Stimulated activated CD4-positive, alpha-beta T cell treated with anti-CD3 and anti-CD28 coated beads, Interleukin-2, amount 100 ng/mL, for 48 hours (primary cell): ENCODE data around the gene SHISA2.
"Not testable (repeated sequence)": the region's sequence is repeated elsewhere in the genome, so short reads cannot be mapped to it uniquely, and the experiment has no call there.

Source experiments
- DNase-seq, 2 donors: peaks; one replicate each; pipeline ENCODE4 v3.0.0-alpha.2; 2020

Gene SHISA2

GRCh38 chr13:26051657-26052311, at the start of gene SHISA2:
Gene SHISA2 (minus strand): TSS chr13:26052016. CDS start chr13:26050975, 1,041 bp downstream.
- DNase-seq, result peak in 1 of 2 donors; percentile 49

GRCh38 chr13:26095846-26096610, 44.2 kb upstream of the SHISA2 start:
- no peak for DNase-seq

- no peak for DNase-seq
Measured at GRCh38 chr13:26095338-26095737, 43.5 kb upstream of the SHISA2 start.

GRCh38 chr13:26076821-26077220, 25.0 kb upstream of the SHISA2 start:
- not testable (repeated sequence) for DNase-seq

- no peak for DNase-seq
Measured at GRCh38 chr13:26075498-26075897, 23.7 kb upstream of the SHISA2 start.

GRCh38 chr13:26074706-26075105, 22.9 kb upstream of the SHISA2 start:
- DNase-seq, result no peak

GRCh38 chr13:26072335-26072734, 20.5 kb upstream of the SHISA2 start:
- DNase-seq, result not testable (repeated sequence)

- no peak for DNase-seq
Measured at GRCh38 chr13:26071691-26072090, 19.9 kb upstream of the SHISA2 start.

GRCh38 chr13:26069642-26070041, 17.8 kb upstream of the SHISA2 start:
- not testable (repeated sequence) for DNase-seq

GRCh38 chr13:26068372-26068771, 16.6 kb upstream of the SHISA2 start:
- not testable (repeated sequence) for DNase-seq

GRCh38 chr13:26067601-26068000, 15.8 kb upstream of the SHISA2 start:
- no peak for DNase-seq

GRCh38 chr13:26066492-26066891, 14.7 kb upstream of the SHISA2 start:
- not testable (repeated sequence) for DNase-seq

- no peak for DNase-seq
Measured at GRCh38 chr13:26062853-26063444, 11.1 kb upstream of the SHISA2 start.

- no peak for DNase-seq
Measured at GRCh38 chr13:26061947-26062346, 10.1 kb upstream of the SHISA2 start.

- no peak for DNase-seq
Measured at GRCh38 chr13:26061256-26061655, 9.4 kb upstream of the SHISA2 start.

GRCh38 chr13:26060357-26060756, 8.5 kb upstream of the SHISA2 start:
- DNase-seq, result no peak

GRCh38 chr13:26058704-26059103, 6.9 kb upstream of the SHISA2 start:
- DNase-seq, result no peak

- no peak for DNase-seq
Measured at GRCh38 chr13:26054896-26055295, 3.1 kb upstream of the SHISA2 start.

- DNase-seq, result no peak
Measured at GRCh38 chr13:26053418-26053980, 1.7 kb upstream of the SHISA2 start.

GRCh38 chr13:26052337-26052736, 521 bp upstream of the SHISA2 start:
- no peak for DNase-seq

GRCh38 chr13:26051231-26051656, 572 bp downstream of the SHISA2 start:
- DNase-seq, result no peak

- no peak for DNase-seq
Measured at GRCh38 chr13:26050568-26051230, 1.1 kb downstream of the SHISA2 start.

GRCh38 chr13:26048741-26049140, 3.1 kb downstream of the SHISA2 start:
- no peak for DNase-seq
